GM18499 (cell line): Measurements from ENCODE around the gene ALKBH5.

Experiments
- ATAC-seq: cut with Tn5 transposase; IDR thresholded peaks from one replicate; pipeline ENCODE4 v1.9.1; 2021; ENCODE audit warnings: moderate number of reproducible peaks; ENCODE audit not compliant: insufficient read depth, unreplicated experiment

ALKBH5 gene

GRCh38 chr17:18236494-18236893 is 52.9 kb downstream of the ALKBH5 start:
- no peak for ATAC-seq

- no peak for ATAC-seq
Measured at GRCh38 chr17:18237461-18237860, 53.8 kb downstream of the ALKBH5 start.

- ATAC-seq: no peak
Measured at GRCh38 chr17:18238299-18238698, 54.7 kb downstream of the ALKBH5 start.

GRCh38 chr17:18240449-18240848 is 56.8 kb downstream of the ALKBH5 start:
- ATAC-seq: no peak

- ATAC-seq: no peak
Measured at GRCh38 chr17:18241229-18241871, 57.7 kb downstream of the ALKBH5 start.

GRCh38 chr17:18245038-18245776 is 61.6 kb downstream of the ALKBH5 start:
- no peak for ATAC-seq

GRCh38 chr17:18246109-18246725 is 62.6 kb downstream of the ALKBH5 start:
- no peak for ATAC-seq

- ATAC-seq: no peak
Measured at GRCh38 chr17:18246880-18247612, 63.4 kb downstream of the ALKBH5 start.

- no peak for ATAC-seq
Measured at GRCh38 chr17:18247613-18248001, 64.0 kb downstream of the ALKBH5 start.

GRCh38 chr17:18248300-18248731 is 64.7 kb downstream of the ALKBH5 start:
- ATAC-seq: no peak

- ATAC-seq: no peak
Measured at GRCh38 chr17:18248811-18249210, 65.2 kb downstream of the ALKBH5 start.

GRCh38 chr17:18250259-18250658 is 66.6 kb downstream of the ALKBH5 start:
- no peak for ATAC-seq

GRCh38 chr17:18250708-18251107 is 67.1 kb downstream of the ALKBH5 start:
- no peak for ATAC-seq

GRCh38 chr17:18251204-18251603 is 67.6 kb downstream of the ALKBH5 start:
- ATAC-seq: no peak

- no peak for ATAC-seq
Measured at GRCh38 chr17:18252160-18252559, 68.5 kb downstream of the ALKBH5 start.

GRCh38 chr17:18253187-18253884 is 69.7 kb downstream of the ALKBH5 start:
- ATAC-seq: no peak

- ATAC-seq: no peak
Measured at GRCh38 chr17:18253947-18254821, 70.6 kb downstream of the ALKBH5 start.

GRCh38 chr17:18254888-18255649 is 71.4 kb downstream of the ALKBH5 start:
- no peak for ATAC-seq

- no peak for ATAC-seq
Measured at GRCh38 chr17:18256351-18256750, 72.7 kb downstream of the ALKBH5 start.
